GM20000 (cell line): ENCODE data around the gene NRL.

Experiments
- DNase-seq: peaks from one replicate; pipeline ENCODE4 v3.0.0; 2012; ENCODE audit warnings: low spot score
- CTCF ChIP-seq: IDR thresholded peaks from 2 replicates; pipeline ENCODE4 v1.5.1; 2012; ENCODE audit warnings: mild to moderate bottlenecking, control low read depth; ENCODE audit errors: extremely low read depth, missing control alignments

NRL gene

GRCh38 chr14:24094841-24095270 lies 19.9 kb downstream of the NRL start:
- no peak for TF ChIP-seq CTCF
- DNase-seq = no peak

- DNase-seq = peak; percentile 91
- TF ChIP-seq CTCF = no peak
Measured at GRCh38 chr14:24093901-24094840, 20.6 kb downstream of the NRL start, which contains the start of gene PCK2. TSS of gene PCK2 (plus strand) at chr14:24094311. CDS start at chr14:24094406, 95 bp downstream.

- no peak for DNase-seq
- no peak for TF ChIP-seq CTCF
Measured at GRCh38 chr14:24093207-24093900, 21.4 kb downstream of the NRL start.

- TF ChIP-seq CTCF = no peak
Measured at GRCh38 chr14:24092505-24093206, 22.1 kb downstream of the NRL start.

GRCh38 chr14:24092110-24092504 lies 22.6 kb downstream of the NRL start:
- TF ChIP-seq CTCF = no peak
- no peak for DNase-seq

More at GRCh38 chr14:24092505-24093206, 22.1 kb downstream of the NRL start:
- no peak for DNase-seq

- no peak for TF ChIP-seq CTCF
- no peak for DNase-seq
Measured at GRCh38 chr14:24089890-24090289, 24.9 kb downstream of the NRL start.
